ENCODE results near the gene AQP12B. TPM values are rescaled to one million over a fixed set of nuclear protein-coding genes. Genes with fewer than 3 reads are reported as not detected.

AQP12B gene
- total and polyA plus RNA-seq, 2 of the 8 experiments (the other 6 are each of a cell fraction or from before 2014, with no cell fraction given): not detected

DNA sequence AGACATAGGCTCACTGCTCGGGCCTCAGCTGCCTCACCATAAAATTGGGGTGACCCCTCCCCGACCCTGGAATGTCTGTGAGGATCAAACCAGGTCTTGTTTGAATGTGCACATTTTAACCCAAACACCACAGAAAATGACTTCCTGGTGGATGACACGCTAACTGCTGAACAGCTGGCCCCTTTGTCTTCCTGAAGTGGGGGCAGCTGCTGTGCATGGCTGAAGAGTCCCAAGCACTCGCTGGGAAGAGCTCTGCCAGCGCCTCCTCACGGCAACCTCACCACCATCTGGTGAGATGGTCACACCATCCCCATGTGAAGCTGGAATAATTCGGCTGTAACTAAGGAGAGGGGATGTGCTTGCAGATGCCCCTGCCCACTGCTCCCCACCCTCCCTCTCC, 43.0 kb upstream of the AQP12B start:
- no peaks in the 10 kb centered on the region for H3K27me3 ChIP-seq (replicated peaks in 1 of 4; ENCODE audit: control insufficient read depth in 3 of 4, extremely low read depth in 1 of 4, insufficient read depth in 3 of 4, low read length in 3 of 4)
- WGBS, 2 experiments (ENCODE audit: extremely low coverage in 1 of 2, insufficient coverage in 1 of 2, insufficient read length in 1 of 2, insufficient replicate concordance in 2 of 2, low coverage in 1 of 2, low lambda C conversion rate in 2 of 2, missing lambda C conversion rate in 1 of 2): 97% methylated on average over 6 of the region's 7 CpGs; no CpG with 5 or more reads in 1 of the 2 experiments
- H3K4me1 ChIP-seq (replicated peaks in 1 of 4; ENCODE audit: control insufficient read depth in 3 of 4, insufficient read depth in 4 of 4, low read length in 3 of 4): no peaks in the 10 kb centered on the region
- H3K79me2 ChIP-seq (ENCODE audit: control insufficient read depth in 1 of 2, insufficient read depth in 2 of 2, low read length in 2 of 2): no peaks in the 10 kb centered on the region
- H3K23me2 ChIP-seq (ENCODE audit: low read depth, low read length): no peaks in the 10 kb centered on the region
- no peak overlapping the region for H2AK5ac ChIP-seq (ENCODE audit: low read depth, low read length)
- no peak overlapping the region for H2AFZ ChIP-seq (ENCODE audit: low read length)
- H3K36me3 ChIP-seq (ENCODE audit: control insufficient read depth in 2 of 4, insufficient read depth in 4 of 4, low read length in 3 of 4): peaks cover 18 to 71% (median 54%) of the 10 kb centered on the region in 4 experiments
- H3K23ac ChIP-seq (ENCODE audit: insufficient read length): no peak overlapping the region
- no peak overlapping the region for H3K18ac ChIP-seq (ENCODE audit: extremely low read depth, low read length)
- no peak overlapping the region for H4K91ac ChIP-seq (replicated peaks; ENCODE audit: insufficient read length, low read length)
- H4K20me1 ChIP-seq (replicated peaks in 1 of 2; ENCODE audit: control insufficient read depth in 1 of 2, insufficient read depth in 2 of 2, low read length in 2 of 2): peaks cover 4 to 15% of the 10 kb centered on the region in 2 experiments
- DNase-seq (ENCODE audit: low read depth in 1 of 2, low spot score in 2 of 2) (no peak), FAIRE-seq (no peak)
- H3K9me3 ChIP-seq (ENCODE audit: insufficient read depth in 2 of 2, low read depth in 1 of 2, low read length in 1 of 2): no peaks in the 10 kb centered on the region
- H2BK120ac ChIP-seq (replicated peaks; ENCODE audit: low read depth, low read length): no peak overlapping the region
- CTCF ChIA-PET (ENCODE audit: partially characterized antibody): interaction anchor here (1.2 kb wide), 1 partner anchor 18 kb away, joined by 6 read pairs; no protein-coding TSS in a partner anchor
- no peak overlapping the region for H3K4me3 ChIP-seq (ENCODE audit: extremely low read depth in 1 of 4, insufficient read depth in 2 of 4, low read depth in 3 of 4, low read length in 4 of 4)
- no peak overlapping the region for H2BK20ac ChIP-seq (ENCODE audit: low read length)
- H2BK12ac ChIP-seq (ENCODE audit: low read depth, low read length): no peak overlapping the region
- no peak overlapping the region for H2BK15ac ChIP-seq (ENCODE audit: low read length)
- TF ChIP-seq CREB1 (IDR thresholded peaks at IDR 0.05): no peak
- TF ChIP-seq POLR2A (IDR thresholded peaks at IDR 0.05; ENCODE audit: control extremely low read depth in 1 of 2, low read depth in 2 of 2, low read length in 2 of 2): 0 out of 3 replicates have a peak, but pooled peaks of 1 of the 2 experiments have one; percentile 1
- H3K56ac ChIP-seq (replicated peaks; ENCODE audit: insufficient read length, low read depth, low read length): no peak overlapping the region
- no peak overlapping the region for H4K8ac ChIP-seq (ENCODE audit: extremely low read depth, insufficient read depth, low read length)
- no peak overlapping the region for H3K4me2 ChIP-seq (ENCODE audit: insufficient read depth in 1 of 2, low read depth in 2 of 2, low read length in 2 of 2)
- no peak overlapping the region for H3K27ac ChIP-seq (ENCODE audit: low read depth, low read length)
- no peak overlapping the region for H3K4ac ChIP-seq (replicated peaks; ENCODE audit: insufficient read length, low read depth, low read length)
- H2BK5ac ChIP-seq (ENCODE audit: low read depth, low read length): no peak overlapping the region
- no peak overlapping the region for H3K9ac ChIP-seq (replicated peaks in 1 of 4; ENCODE audit: extremely low read depth in 1 of 4, low read depth in 3 of 4, low read length in 3 of 4)
- H3K79me1 ChIP-seq (ENCODE audit: low read depth, low read length): peaks cover 2% of the 10 kb centered on the region
- H4K5ac ChIP-seq (ENCODE audit: insufficient read length, low read depth, low read length): no peak overlapping the region
- no peak overlapping the region for H3K14ac ChIP-seq (ENCODE audit: insufficient read length)
- POLR2A ChIA-PET (ENCODE audit: partially characterized antibody): interaction anchor here (1.2 to 3.9 kb wide), 7 partner anchors 10 to 172 kb away, joined by 3 to 19 read pairs (median 3); no protein-coding TSS in a partner anchor
